K562 (cell line): ENCODE measurements around the gene PODNL1.

Experiments
- CTCF ChIP-seq, 3 experiments: IDR thresholded peaks in 2 of 3; conservative IDR thresholded peaks in 1 of 3; 2 replicates each; pipeline ENCODE4 v1.5.1; 2011 to 2012; ENCODE audit warnings: low read length in 3 of 3, mild to moderate bottlenecking in 3 of 3, control low read depth in 2 of 3, improper control_type of control experiment in 1 of 3, inconsistent platforms in 1 of 3, low read depth in 1 of 3, mixed read lengths in 1 of 3, moderate library complexity in 1 of 3; ENCODE audit not compliant: insufficient read depth in 2 of 3
- KAT7 ChIP-seq: sonication (generic); formaldehyde crosslinking; IDR thresholded peaks from 2 replicates; pipeline ENCODE4 v1.8.0; 2022; ENCODE audit warnings: missing genetic modification reagents, mild to moderate bottlenecking, borderline replicate concordance
- KDM5B ChIP-seq: fragments of 200-600 bp; sonication (generic); IDR thresholded peaks from 2 replicates; pipeline ENCODE4 v1.6.1; 2012; ENCODE audit warnings: low read depth, mild to moderate bottlenecking, moderate library complexity, low read length, control low read depth, inconsistent platforms; ENCODE audit not compliant: insufficient replicate concordance
- MXI1 ChIP-seq: IDR thresholded peaks from 2 replicates; pipeline ENCODE4 v1.6.1; 2011; ENCODE audit warnings: low read depth, mild to moderate bottlenecking, improper control_type of control experiment, low read length
- RAD21 ChIP-seq, 2 experiments: fragments of 250-450 bp in 1 of 2; fragments of 450-650 bp in 1 of 2; sonication (Bioruptor Pico) in 1 of 2; formaldehyde crosslinking in 1 of 2; IDR thresholded peaks in 1 of 2; conservative IDR thresholded peaks in 1 of 2; 2 replicates each; pipeline versions ENCODE4 v1.4.0 to v1.8.0; 2020 to 2022; ENCODE audit warnings: mild to moderate bottlenecking in 2 of 2, moderate library complexity in 1 of 2
- SRSF1 ChIP-seq: fragments of 200-400 bp; formaldehyde crosslinking; IDR thresholded peaks from 2 replicates; pipeline ENCODE4 v1.6.1; 2017; ENCODE audit warnings: mild to moderate bottlenecking, low read depth, low read length, moderate library complexity
- ZNF318 ChIP-seq, 2 experiments: fragments of 450-650 bp; IDR thresholded peaks; 2 replicates each; pipeline ENCODE4 v1.6.1; 2016; ENCODE audit warnings: mild to moderate bottlenecking in 2 of 2, borderline replicate concordance in 1 of 2, low read depth in 1 of 2, moderate library complexity in 1 of 2
- TF ChIP-seq, protein P1 (sequence below): fragments of 450-650 bp; formaldehyde crosslinking; IDR thresholded peaks from 2 replicates; pipeline ENCODE4 v1.4.0; 2022; ENCODE audit warnings: missing genetic modification characterization

DNA sequence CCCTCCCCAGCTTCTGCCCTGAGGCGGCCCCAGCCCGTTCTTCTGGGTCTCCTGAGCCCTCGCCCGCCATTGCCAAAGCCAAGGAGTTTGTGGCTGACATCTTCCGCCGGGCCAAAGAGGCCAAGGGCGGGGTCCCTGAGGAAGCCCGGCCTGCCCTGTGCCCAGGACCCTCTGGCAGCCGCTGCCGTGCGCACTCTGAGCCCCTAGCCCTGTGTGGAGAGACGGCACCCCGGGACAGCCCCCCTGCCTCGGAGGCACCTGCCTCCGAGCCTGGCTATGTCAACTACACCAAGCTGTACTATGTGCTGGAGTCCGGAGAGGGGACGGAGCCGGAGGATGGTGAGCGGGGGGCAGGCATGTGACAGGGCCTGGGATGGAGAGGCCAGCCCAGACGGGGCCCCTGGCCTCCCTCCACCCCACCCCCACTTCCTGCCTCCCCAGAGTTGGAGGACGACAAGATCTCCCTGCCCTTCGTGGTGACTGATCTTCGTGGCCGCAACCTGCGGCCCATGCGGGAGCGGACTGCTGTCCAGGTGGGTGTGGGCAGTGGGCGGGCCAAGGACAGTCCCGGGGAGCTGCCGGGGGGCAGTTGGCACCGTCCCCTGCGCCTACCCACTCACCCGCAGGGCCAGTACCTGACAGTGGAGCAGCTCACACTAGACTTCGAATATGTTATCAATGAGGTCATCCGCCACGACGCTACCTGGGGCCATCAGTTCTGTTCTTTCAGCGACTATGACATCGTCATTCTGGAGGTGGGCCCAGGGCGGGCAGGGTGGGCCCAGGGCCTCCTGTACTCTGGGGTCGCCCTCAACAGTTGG, 21.1 kb upstream of the PODNL1 start:
- TF ChIP-seq ZNF318 (IDR thresholded peaks at IDR 0.05; ENCODE audit: borderline replicate concordance in 1 of 2, low read depth in 1 of 2) (no peak), MXI1 (no peak), CTCF (IDR thresholded peaks at IDR 0.05 in 2 of 3, conservative IDR thresholded peaks at IDR 0.05 in 1 of 3; ENCODE audit: insufficient read depth in 2 of 3, low read depth in 1 of 3, low read length in 3 of 3) (no peak), KAT7 (CRISPR knock-in tag) (no peak), KDM5B (no peak), SRSF1 (no peak), RAD21 (CRISPR knock-in tag; conservative IDR thresholded peaks at IDR 0.05 in 1 of 2, IDR thresholded peaks at IDR 0.05 in 1 of 2) (no peak)
- TF ChIP-seq, protein P1, sequence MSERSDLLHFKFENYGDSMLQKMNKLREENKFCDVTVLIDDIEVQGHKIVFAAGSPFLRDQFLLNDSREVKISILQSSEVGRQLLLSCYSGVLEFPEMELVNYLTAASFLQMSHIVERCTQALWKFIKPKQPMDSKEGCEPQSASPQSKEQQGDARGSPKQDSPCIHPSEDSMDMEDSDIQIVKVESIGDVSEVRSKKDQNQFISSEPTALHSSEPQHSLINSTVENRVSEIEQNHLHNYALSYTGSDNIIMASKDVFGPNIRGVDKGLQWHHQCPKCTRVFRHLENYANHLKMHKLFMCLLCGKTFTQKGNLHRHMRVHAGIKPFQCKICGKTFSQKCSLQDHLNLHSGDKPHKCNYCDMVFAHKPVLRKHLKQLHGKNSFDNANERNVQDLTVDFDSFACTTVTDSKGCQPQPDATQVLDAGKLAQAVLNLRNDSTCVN (CRISPR knock-in tag) = no peak
